ENCODE data around the gene CELF5.
"Not testable (repeated sequence)": the region's sequence is repeated elsewhere in the genome, so short reads cannot be mapped to it uniquely, and the experiment has no call there.

CELF5 gene

DNA sequence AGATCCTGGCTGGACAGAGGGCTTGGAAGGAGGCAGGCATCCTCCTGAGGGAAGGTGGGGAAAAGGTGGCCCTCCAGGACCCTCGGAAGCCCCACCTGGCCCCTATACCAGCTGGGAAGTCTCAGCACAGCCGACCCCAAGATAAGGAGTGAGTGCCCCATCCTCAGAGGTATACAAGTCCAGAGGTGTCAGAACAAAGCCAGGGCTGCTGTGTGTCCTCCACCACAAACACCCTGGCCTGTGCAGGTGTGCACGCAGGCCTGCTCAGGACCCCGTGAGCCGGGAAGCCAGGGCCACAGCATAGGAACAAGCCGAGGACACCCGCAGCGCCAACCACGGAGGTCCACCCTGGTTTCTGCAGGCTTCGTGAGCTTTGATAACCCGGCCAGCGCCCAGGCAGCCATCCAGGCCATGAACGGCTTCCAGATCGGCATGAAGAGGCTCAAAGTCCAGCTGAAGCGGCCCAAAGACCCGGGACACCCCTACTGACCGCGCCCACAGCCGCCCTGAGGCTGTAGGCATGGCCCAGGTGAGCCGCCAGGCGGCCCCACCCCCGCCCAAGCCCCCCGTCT, 68.6 kb downstream of the CELF5 start:
- no peak for DNase-seq (ENCODE audit: low read depth in 2 of 2)

DNA sequence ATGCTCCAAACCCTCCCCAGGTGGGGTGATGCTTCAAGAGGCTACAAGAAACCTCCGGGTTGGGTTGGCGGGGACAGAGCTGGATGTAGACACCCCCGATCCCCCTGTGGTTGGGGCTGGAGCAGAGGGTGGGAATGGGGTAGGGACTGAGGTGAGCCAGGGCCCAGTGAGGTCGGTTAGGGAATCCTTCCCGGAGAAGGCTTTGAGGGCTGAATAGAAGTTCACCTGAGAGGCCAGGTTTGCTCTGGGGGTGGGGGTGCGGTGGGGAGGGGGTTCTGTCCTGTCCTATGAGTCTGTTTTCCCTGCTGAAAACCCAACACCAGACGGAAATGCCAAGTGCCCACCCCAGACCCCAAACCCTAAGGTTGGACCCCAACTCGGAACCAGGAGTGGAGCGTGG, 69.1 kb downstream of the CELF5 start:
- no peak for DNase-seq (ENCODE audit: low read depth in 2 of 2)

DNA sequence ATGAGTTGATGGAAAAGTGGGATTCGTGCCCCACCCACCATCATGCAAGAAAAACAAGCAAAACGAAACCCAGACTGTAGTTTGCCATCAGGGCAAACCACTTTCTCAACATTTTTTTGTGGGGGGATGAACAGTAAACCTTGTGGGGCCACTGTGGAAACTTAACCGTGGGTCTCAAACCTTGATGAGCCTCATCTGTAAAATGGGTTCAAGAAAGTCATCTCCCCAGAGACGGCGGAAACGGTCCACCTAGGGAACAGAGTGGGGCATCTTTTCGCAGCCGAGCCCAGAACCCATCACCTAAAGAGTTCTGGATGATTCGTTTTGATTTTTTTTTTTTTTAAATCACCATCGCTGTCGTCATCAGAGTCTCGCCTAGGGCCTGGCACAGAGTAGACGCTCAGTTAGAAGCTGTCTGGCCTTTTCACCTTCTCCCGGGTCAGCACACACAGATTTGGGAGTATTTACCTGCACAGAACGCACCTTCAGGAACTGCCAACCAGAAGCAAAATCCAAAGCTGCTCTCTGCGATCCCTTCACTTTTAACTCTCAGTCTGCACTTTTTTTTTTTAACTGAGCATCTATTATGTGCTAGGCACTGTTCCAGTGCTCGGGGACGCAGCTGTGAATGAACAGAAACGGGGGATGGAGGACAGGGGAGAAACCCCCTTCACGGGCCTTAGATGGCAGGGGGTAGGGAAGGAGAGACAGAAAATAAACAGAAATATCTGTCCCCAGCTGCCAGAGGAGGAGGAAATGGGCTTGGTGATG, 69.8 kb downstream of the CELF5 start:
- DNase-seq (ENCODE audit: low read depth in 2 of 2): no peak

DNA sequence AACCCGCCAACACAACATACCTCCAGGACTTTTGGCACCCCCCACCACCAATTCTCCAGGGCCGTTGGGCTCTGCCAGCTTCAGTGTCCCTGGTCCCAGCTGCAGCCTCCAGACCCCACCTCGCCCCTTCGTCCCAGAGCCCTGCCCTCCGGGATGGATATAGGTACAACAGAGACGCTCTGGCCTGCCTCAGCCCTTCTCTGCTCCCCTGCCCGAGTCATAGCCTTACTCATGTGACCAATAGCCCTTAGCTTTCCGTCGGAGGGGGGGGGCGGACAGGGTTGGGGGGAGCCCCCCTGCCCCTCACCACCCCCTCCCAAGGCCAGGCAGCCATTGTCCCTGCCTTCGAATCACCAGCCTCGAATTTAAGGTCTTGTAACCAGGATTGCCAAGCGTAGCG, 71.1 kb downstream of the CELF5 start:
- DNase-seq (ENCODE audit: low read depth in 2 of 2): no peak

DNA sequence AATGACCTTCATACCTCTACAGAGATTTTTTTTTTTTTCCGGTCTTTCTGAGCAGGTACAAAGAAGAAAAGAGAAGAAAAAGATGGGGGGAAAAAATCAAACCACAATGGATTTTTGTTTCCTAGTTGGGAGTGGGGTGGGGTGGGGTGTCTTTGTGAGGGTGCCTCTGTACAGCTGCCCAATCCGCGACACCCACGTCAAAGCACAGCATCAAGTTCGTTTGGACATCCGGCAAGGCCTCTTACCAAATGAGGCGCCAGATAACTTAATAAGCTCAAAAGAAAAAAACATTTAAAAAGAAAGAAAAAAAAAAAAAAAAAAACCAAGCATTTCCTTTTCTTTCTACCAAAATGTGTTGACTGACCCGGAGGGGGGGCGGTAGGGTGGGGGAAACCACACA, 71.6 kb downstream of the CELF5 start:
- no peak for DNase-seq (ENCODE audit: low read depth in 2 of 2)

DNA sequence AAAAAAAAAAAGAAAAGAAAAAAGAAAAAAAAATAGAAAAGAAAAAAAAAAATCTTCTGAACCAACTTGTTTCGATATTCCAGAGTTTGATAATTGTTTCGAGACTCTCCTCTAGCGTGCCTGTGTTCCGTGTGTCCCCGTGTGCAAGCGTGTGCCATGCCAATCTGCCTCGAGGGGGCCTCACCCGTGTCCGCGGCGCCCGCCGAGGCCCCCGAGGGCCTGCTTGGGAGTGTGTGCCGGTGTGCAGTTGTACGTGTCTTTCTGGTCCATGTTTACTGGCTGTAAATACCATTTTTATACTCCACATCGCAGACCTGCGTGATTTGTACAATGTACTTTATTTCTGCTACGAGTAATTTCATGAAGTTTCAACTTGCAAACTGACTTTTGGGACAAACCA, 72.0 kb downstream of the CELF5 start:
- no peak for DNase-seq (ENCODE audit: low read depth in 2 of 2)

DNA sequence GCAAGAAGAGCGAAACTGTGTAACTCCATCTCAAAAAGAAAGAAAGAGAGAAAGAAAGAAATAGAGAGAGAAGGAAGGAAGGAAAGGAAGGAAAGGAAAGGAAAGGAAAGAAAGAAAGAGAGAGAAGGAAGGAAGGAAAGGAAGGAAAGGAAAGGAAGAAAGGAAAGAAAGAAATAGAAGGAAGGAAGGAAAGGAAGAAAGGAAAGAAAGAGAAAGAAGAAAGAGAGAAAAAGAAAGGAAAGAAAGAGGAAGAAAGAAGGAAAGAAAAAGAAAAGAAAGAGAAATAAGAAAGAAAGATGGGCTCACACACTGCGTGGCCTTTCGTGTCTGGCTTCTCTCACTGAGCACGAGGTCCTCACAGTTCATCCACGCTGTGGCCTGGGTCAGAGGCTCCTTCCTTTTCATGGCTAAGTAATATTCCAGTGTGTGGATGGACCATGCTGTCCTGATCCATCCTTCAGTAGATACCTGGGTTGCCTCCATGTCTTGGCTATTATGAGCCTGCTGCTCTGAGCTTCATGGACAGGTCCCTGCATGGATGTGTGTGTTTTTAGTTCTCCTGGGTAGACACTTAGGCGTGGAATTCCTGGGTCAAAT, 74.5 kb downstream of the CELF5 start:
- DNase-seq (ENCODE audit: low read depth in 2 of 2): no peak

DNA sequence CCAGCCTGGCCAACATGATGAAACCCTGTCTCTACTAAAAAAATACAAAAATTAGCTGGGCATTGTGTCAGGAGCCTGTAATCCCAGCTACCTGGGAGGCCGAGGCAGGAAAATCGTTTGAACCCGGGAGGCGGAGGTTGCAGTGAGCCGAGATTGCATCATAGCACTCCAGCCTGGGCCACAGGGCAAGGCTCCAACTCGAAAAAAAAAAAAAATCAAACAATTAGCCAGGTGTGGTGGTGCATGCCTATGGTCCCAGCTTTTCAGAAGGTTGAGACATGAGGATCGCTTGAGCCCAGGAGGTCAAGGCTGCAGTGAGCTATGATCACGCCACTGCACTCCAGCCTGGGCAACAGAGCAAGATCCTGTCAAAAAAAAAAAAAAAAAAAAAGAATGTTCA, 76.1 kb downstream of the CELF5 start:
- not testable (repeated sequence) for DNase-seq (ENCODE audit: low read depth in 2 of 2)

DNA sequence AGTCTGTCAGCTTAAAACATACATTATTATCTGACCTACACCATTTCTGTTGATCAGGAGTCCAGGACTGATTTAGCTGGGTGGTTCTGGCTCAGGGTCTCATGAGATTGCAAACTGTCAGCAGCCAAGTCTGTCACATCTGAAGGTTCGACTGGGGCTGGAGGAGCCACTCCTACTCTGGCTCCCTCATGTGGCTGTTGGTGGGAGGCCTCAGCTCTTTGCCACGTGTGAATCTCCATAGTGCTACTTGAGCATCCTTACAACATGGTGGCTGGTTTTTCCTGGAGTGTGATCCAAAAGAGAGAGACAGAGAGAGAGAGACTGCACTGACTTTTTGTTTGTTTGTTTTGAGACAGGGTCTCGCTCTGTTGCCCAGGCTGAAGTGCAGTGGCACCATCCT, 78.3 kb downstream of the CELF5 start:
- DNase-seq (ENCODE audit: low read depth in 2 of 2): no peak

DNA sequence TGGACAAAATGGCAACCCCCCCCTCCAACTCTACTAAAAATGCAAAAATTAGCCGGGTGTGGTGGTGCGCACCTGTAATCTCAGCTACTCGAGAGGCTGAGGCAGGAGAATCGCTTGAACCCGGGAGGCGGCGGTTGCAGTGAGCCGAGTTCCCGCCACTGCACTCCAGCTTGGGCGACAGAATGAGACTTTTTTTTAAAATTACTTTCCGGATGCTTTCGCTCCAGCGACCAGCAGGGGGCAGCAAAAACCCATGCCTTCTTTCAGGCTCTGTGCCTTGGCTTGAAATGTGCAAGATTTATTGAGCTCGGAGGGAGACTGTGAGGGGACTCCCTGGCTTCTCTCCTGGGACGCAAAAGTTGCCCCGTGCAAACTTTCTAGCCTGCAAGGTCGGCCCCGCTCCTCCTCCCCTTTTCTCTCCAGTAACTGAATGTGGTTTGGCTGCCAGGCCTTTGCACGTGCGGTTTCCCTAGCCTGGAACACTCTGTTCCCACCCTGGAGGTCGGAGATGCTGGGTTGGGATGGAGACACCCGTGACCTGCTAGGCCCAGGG, 80.5 kb downstream of the CELF5 start:
- DNase-seq (ENCODE audit: low read depth in 2 of 2): peak; percentile 52 to 59

DNA sequence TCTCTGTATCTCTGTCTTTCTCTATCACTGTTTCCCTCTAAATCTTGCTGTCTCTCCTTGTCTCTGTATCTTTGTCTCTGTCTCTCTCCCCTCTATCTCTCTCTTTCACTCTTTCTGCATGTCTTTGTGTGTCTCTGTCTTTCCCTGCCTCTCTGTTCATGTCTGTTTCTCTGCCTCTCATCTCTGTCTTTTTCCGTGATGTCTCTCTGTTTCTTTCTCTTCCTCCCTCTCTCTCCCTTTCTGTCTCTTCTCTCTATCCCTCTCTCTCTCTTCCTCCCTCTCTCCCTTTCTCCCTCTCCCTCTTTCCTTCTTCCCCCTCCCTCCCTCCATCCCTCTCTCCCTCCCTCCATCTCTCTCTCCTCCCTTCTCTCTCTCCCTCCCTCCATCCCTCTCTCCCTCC, 85.3 kb downstream of the CELF5 start:
- DNase-seq (ENCODE audit: low read depth in 2 of 2): no peak

DNA sequence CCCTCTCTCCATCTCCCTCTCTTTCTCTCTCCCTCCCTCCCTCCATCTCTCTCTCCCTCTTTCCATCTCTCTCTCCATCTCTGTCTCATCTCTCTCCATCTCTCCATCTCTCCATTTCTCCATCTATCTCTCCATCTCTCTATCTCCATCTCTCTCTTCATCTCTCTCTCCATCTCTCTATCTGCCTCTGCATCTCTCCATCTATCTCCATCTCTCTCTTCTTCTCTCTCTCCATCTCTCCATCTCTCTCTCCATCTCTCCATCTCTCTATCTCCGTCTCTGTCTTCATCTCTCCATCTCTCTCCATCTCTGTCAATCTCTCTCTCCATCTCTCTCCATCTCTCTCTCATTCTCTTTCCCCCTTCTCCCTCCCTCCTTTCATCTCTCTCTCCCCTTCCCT, 85.8 kb downstream of the CELF5 start:
- no peak for DNase-seq (ENCODE audit: low read depth in 2 of 2)

DNA sequence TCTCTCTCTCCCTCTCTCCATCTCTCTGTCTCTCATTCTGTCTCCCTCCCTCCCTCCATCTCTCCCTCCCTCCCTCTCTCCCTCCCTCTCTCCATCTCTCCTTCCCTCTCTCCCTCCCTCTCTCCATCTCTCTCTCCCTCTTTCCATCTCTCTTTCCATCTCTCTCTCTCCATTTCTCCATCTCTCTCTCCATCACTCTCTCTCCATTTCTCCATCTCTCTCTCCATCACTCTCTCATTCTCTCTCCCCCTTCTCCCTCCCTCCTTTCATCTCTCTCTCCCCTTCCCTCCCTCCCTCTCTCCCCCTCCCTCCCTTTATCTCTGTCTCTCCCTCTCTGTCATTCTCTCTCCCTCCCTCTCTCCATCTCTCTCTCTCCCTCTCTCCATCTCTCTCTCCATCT, 86.2 kb downstream of the CELF5 start:
- no peak for DNase-seq (ENCODE audit: low read depth in 2 of 2)

DNA sequence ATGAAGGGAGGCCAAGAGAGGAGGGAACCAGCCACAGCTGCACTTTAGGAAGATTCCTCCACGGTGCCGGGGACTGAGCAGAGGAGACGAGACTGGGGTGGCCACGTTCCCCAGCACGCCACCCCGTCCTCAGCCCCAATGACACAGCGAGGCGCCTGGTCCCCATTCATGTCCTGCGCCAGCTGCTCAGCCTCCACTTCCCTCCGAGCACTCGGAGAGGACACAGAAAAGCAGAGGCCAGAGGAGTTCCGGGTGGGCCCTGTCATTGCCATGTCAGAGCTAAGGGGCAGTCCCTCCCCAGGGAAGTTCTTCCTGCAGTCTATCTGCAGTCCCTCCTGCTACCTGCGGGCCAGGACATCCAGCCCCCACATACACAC, 88.7 kb downstream of the CELF5 start:
- DNase-seq (ENCODE audit: low read depth in 2 of 2): no peak

DNA sequence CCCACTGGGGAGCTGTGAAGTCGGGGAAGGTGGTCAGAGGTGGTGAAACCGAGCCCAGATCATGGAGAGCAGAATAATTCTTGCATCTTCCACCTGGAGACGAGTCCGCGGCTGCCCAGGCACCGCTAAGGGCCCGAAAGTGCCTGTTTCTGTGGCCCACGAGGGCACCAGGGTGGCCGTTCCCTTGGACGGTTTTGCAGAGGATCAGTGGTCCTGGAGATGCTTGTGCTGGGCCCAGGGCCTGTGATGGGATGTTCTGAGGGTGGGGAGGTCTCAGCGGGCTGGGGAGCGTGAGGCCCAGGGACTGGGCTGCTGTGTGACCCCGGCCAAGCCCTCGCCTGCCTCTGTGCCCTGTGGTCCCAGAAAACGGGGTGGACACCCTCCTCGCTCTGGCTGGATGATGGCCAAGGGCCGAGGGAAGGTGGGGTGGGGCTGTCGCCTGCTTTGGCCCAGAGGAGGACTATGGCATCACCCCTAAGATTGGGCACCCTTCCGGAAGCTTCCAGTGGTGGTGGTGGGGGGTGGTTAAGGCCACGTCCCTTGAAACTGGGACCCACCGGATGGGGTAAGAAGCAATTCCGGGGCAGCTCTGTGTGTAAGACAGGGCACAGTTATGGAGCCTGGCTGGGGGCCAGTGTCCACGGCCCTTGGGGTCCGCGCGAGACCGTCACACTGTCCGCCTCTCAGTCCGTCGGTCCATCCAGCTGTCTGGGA, 90.7 kb downstream of the CELF5 start:
- DNase-seq (ENCODE audit: low read depth in 2 of 2): no peak

DNA sequence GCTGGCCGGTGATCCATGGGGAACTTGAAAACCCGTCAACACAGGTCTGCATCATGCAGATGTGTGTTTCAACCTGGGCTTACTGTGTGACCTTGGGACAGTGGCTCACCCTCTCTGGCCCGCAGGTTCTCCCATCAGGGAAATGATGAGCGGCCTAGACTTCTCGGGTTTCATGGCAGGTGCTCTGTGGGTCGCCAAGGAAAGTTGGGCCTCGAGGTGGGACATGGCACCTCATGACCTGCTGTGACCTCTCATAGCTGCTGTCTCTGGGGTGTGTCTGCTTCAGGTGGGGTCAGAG, 91.2 kb downstream of the CELF5 start:
- no peak for DNase-seq (ENCODE audit: low read depth in 2 of 2)

DNA sequence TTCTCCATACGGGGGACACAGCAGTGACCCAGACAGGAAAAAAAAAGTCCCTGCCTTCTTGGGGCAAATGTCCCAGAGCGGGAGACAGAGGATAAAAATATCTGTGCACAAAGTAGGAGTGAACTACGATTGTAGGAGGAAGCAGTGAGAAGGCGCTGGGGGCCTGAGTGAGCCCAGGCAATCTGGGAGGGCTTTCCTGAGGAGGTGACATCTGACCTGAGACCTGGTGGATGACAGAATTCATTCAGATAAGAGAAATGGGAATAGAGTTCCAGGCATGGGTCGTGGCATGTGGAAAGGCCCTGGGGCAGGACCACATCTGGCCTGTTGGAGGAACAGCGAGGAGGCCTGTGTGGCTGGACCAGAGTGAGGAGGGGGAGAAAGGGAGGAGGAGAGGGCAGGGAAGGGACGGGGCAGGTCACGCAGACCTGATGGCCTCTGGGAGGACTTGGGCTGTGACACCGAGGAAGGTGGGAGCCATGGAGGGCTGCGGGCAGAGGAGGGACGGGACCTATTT, 91.7 kb downstream of the CELF5 start:
- no peak for DNase-seq (ENCODE audit: low read depth in 2 of 2)

DNA sequence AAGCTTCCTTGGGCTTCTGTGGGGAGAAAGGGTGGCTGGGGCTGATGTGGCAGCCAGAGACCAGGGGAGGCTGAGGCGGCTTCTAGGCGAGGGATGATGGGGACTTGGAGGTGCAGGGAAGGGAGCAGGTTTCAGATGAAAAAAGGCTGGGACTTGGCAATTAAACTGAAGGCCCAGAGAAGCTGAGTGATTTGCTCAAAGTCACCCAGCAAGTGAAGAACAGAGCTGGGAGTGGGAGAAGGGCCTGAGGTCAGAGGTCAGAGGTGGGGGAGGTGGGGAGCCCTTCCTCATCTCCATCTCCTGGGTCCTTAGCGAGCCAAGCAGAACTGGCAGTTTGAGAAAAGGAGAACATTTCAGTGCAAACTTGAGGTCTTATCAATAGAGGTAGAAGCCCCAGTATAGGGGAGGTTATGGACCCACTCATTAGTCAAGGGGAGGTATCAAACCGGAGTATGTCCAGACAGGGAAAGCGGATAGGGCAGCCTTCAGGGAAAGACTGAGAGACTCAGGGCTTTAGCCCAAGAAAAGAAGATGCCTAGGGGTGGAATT, 92.3 kb downstream of the CELF5 start:
- DNase-seq (ENCODE audit: low read depth in 2 of 2): no peak

DNA sequence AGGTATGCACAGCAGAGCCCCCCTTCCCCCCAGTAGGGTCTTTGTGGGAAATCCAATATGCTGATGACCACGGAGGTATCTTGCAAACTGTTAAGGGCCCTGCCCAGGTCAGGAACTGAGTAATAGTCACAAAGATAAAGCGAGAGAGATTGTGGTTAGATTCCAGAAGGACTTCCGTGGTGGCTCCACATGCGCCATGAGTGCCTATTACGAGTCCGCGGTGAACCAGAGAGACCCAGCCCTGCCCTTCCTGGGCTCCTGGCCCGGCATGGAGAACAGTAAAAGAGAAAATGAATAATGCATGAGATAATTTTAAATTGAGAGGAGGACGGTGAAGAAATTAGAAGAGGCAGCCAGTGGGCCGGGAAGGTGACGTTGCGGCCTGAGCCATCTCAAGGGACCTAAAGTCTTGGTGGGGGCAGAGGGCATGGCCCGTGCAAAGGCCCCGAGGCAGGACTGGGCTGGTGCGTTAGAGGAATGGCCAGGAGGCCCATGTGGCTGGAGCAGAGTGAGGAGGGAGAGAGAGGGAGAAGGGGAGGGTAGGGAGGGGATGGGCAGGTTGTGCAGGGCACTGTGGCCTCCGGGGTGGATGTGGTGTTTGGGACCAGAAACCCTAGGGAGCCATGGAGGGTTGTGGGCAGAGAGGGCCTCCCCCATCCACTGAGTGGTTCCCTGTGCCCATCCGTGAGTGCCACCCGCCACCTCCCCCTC, 95.3 kb downstream of the CELF5 start:
- no peak for DNase-seq (ENCODE audit: low read depth in 2 of 2)

DNA sequence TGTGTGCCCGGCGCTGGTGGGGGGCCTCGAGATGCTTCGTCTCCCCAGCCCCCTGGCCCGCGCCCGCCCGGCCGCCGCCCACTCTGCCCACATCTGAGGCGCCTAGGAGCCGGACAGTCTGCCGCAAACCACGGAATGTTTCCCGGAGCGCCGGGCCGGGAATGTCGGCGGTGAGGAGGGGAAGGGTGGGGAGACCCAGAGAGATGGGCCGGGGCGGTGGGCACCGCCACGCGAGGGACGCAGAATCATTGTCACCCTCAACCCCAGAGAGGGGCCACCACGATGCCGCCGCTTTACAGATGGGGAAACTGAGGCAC, 95.9 kb downstream of the CELF5 start:
- no peak for DNase-seq (ENCODE audit: low read depth in 2 of 2)

DNA sequence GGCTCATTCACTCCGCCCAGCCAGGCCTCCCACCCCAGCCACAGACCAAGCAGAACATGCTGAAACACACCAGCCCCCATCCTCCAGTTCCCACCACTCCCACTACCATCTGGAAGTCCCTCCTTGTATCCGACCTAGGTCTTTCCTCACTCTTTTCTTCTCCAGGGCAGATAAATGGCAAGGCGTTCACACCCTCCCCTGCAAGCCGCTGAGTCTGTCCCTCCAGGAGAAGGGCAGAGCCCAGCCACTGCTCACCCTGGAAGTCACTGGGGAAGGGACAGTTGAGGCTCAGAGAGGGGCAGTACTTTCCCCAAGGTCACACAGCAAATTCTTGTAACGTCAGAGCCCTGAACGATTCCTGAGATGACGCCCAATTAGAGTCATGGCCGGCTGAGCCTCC, 96.4 kb downstream of the CELF5 start:
- DNase-seq (ENCODE audit: low read depth in 2 of 2): no peak

DNA sequence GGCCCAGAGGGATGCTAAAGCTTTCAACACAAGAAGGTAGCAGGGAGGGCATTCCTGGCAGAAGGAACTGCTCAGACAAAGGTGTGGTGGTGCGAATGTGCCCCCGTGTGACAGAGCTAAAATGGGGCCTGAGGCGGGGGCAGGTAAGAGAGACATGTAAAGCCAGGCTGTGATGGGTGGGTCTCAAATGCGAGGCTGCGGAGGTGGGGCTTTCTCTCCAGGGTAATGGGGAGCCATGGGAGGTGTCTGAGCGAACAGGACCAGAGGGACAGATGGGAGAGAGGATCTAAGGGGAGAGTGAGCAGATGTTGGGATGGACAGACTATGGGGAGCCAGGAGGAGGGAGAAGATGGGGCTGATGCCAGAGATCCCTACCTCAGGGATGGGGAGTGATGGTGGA, 97.2 kb downstream of the CELF5 start:
- no peak for DNase-seq (ENCODE audit: low read depth in 2 of 2)
